HG02981 (cell line): ENCODE measurements around the gene SSH2.

Experiments used
- ATAC-seq: cut with Tn5 transposase; IDR thresholded peaks from one replicate; pipeline ENCODE4 v1.9.1; 2021; ENCODE audit warnings: mild to moderate bottlenecking, moderate library complexity; ENCODE audit not compliant: unreplicated experiment

SSH2 gene

GRCh38 chr17:29716566-29716965 lies 213.5 kb downstream of the SSH2 start:
- ATAC-seq: no peak

- ATAC-seq: no peak
Measured at GRCh38 chr17:29715680-29716079, 214.3 kb downstream of the SSH2 start.

GRCh38 chr17:29714146-29714545 lies 215.9 kb downstream of the SSH2 start:
- ATAC-seq: no peak

- no peak for ATAC-seq
Measured at GRCh38 chr17:29713626-29714025, 216.4 kb downstream of the SSH2 start.

- no peak for ATAC-seq
Measured at GRCh38 chr17:29711588-29712385, 218.2 kb downstream of the SSH2 start.

DNA sequence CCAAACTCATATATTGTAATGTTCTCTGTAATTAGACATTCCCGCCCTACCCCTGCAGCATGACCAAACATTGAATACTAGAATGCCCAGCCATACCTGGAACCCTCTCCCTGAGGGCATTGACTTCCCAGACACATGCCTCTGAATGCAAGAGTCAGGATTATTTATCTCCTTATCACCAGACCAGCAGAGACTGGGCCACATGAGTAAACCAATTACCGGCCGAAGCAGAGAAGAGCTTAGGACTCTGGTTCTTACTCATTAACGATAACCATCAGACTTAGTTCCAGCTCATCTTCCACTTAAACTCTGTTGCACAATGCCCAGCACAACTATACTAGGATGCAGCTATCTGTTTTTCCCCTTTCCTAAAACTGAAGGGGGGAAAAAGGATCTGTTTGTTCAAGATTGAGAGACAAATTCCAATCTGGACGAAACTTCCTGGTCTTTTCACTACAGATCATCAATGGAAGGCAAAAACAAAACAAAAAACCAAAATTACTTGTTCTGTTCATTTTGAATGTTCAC lies 219.1 kb downstream of the SSH2 start:
- ATAC-seq: no peak

DNA sequence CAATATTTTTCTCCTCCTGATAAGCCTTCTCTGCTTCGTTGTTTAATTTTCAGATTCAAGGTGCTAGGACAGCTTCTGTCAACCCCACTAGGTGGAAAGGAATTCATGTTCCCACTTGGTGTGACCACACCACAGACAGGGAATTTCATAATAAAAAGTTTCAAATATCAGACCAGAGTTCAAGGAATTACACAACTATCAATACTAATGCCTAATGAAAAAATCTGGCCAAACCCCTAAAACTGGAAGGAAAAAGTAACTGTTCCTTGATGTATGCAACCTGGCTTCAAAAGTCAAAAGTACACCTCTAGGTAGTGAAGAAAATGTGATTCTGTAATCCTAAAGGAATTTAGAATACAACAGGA lies 219.5 kb downstream of the SSH2 start:
- ATAC-seq: no peak

DNA sequence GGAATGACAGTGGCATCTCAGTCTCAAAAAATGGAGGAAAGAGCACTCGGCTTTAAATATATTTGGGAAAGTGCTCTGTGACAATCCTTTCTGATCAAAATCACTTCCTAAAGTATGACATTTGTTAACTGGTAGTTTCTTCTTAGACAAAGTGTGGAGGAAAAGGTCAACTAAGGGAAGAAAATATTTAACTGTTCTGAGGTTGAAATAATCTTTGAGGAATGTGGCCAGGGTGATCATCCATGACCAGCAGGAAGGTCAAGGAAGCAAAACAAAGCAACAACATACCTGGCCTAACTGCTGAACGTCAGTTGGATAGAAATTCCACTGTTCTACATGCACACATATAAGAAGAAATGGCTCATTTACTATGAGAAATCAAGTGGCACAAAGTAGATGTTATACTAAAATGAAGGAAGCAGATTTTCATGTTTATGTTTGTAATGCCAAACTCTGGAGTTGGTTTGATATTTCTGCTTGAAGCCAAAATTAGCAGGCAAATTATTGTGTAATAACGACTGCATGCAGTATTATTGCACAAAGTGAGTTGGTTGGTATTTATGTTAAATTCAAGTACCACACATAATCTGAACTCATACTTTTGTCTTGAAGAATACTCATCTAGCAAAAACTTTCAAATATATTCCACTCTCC lies 220.0 kb downstream of the SSH2 start:
- ATAC-seq: no peak

- no peak for ATAC-seq
Measured at GRCh38 chr17:29707212-29707571, 222.8 kb downstream of the SSH2 start.

DNA sequence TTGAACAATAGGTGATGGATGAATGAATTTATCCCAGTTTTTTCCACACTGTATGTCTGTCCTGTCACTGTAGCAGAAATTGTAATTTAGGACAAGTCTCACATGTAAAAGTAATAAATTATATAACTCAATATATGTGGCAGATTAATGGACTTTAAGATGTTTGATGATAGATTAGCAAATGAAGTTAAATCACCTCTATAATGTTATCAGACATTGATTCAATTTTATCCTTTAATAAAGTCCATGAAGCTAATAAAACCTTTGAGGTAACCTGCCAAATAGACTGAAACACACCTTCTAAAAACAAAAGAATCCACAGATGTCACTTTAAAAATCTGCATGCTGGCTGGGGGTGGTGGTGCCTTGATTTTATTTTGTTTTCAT lies 224.0 kb downstream of the SSH2 start:
- no peak for ATAC-seq

DNA sequence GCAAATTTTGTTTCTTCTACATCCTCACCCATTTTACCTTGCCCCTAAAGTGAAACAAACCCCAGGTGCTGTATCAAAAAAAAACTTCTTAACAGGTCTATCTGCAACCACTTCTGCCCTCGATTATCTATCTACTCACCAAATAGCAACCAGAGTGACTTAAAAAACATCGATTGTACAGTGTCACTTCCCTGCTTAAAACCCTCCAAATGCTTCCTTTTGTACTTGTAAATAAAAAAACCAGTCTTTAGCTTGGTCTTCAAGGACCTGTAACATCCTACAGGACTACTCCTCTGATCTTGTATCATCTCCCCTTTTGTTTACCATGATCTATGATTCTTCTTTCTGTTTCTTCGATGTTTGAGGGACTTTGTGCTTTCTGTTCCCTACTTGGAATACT lies 224.6 kb downstream of the SSH2 start:
- no peak for ATAC-seq

- ATAC-seq: no peak
Measured at GRCh38 chr17:29699283-29699682, 230.7 kb downstream of the SSH2 start.

DNA sequence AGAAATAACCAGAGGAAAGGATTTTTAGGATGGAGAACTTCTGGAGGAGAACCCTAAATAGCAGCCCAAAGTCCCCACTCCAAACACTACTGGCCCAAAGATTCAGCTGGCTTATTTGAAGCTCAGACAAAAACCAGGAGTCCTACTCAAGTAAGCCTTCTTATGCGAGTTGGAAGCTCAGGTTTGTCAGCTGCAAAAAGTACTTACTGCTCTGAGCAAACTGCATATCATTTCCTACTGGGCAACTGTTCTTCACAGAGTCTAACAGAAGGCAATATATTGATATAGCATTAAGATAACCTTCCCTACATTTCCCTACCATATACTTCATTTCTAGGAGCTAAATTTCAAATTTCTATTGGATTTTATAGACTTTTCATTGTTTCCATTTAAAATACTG lies 231.2 kb downstream of the SSH2 start:
- no peak for ATAC-seq

- ATAC-seq: no peak
Measured at GRCh38 chr17:29698019-29698777, 231.8 kb downstream of the SSH2 start.

GRCh38 chr17:29697371-29697770 lies 232.7 kb downstream of the SSH2 start:
- no peak for ATAC-seq

GRCh38 chr17:29694918-29695563 lies 235.0 kb downstream of the SSH2 start:
- ATAC-seq: no peak

GRCh38 chr17:29693751-29694150 lies 236.3 kb downstream of the SSH2 start:
- no peak for ATAC-seq

GRCh38 chr17:29687596-29687995 lies 242.4 kb downstream of the SSH2 start:
- ATAC-seq: no peak

- no peak for ATAC-seq
Measured at GRCh38 chr17:29686993-29687590, 242.9 kb downstream of the SSH2 start.

GRCh38 chr17:29683481-29683880 lies 246.5 kb downstream of the SSH2 start:
- no peak for ATAC-seq

DNA sequence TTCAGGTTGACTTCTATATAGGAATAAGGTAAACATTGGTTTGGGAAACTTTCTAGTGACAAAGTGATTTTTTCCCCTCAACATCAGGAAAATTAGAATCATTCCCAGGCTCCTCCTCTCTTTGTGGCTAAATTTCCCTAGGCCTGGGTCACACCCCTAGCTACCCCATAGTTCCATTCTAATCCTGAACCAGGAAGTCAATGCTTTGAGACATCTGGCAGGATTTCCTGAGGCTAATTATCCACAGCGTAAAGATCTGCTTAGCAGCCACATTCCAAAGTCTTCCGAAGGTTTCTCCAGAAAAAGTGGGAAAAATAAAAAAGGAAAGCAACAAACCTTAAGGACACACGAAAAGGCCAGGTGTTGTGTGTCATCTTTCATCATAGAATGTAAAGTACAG lies 247.0 kb downstream of the SSH2 start:
- no peak for ATAC-seq
